Body of pancreas (tissue), 4 donors: Measurements from ENCODE around the gene IL2RA. TPM values are rescaled to one million over a fixed set of nuclear protein-coding genes. Genes with fewer than 3 reads are reported as not detected.

Experiments
- ATAC-seq: fragments of 150-250 bp; one replicate; pipeline ENCODE4 v1.9.1; 2016
- DNase-seq, 4 donors: peaks; one replicate each; pipeline ENCODE4 v3.0.0-alpha.2; 2019
- H3K27ac ChIP-seq, 4 donors: fragments of 200-600 bp; sonication (generic); 1 replicate in 3 of 4; 2 replicates in 1 of 4; pipeline versions ENCODE4 v1.5.1 to v1.6.1; 2016 to 2019; ENCODE audit warnings: mild to moderate bottlenecking in 1 of 4, mixed read lengths in 1 of 4, moderate library complexity in 1 of 4
- H3K27me3 ChIP-seq, 2 donors: fragments of 200-600 bp; sonication (generic); one replicate each; pipeline ENCODE4 v1.6.0; 2016; ENCODE audit warnings: mild to moderate bottlenecking in 1 of 2
- H3K36me3 ChIP-seq, 2 donors: fragments of 200-600 bp; sonication (generic); replicated peaks in 1 of 2; 2 replicates each; pipeline ENCODE4 v1.5.1; 2016; ENCODE audit warnings: low read depth in 2 of 2; ENCODE audit not compliant: insufficient read depth in 1 of 2
- H3K4me1 ChIP-seq: fragments of 200-600 bp; sonication (generic); one replicate; pipeline ENCODE4 v1.6.0; 2016
- H3K4me3 ChIP-seq, 2 donors: fragments of 200-600 bp; sonication (generic); 1 replicate in 1 of 2; 2 replicates in 1 of 2; pipeline ENCODE4 v1.5.1; 2016 to 2019
- H3K9me3 ChIP-seq, 3 donors: fragments of 200-600 bp; sonication (generic); 1 replicate in 2 of 3; 2 replicates in 1 of 3; pipeline ENCODE4 v1.5.1; 2016
- POLR2A ChIP-seq, 3 donors: fragments of 450-650 bp; IDR thresholded peaks; one replicate each; pipeline ENCODE4 v1.6.1; 2016; ENCODE audit warnings: antibody characterized with exemption in 3 of 3, mild to moderate bottlenecking in 2 of 3
- WGBS, 2 donors: methylation state at CpG; one replicate each; pipeline ENCODE4 v1.1.5; 2017; 5-methylcytosine and 5-hydroxymethylcytosine counted together
- intact Hi-C: fragments of 100-400 bp; cut with DNase I; formaldehyde crosslinking; loops from one replicate; pipeline ENCODE4 v1.15.1; 2023
- total RNA-seq, 2 donors: library from RNA; depleted of rRNA; stranded (reverse); fragments of >200 nt; gene quantifications; one replicate each; pipeline ENCODE4 v1.1.0, GENCODE V29; 2016
- TF ChIP-seq, protein P1 (sequence below), 7 experiments: fragments of 450-650 bp in 4 of 7; fragments of 200-600 bp in 3 of 7; sonication (generic) in 3 of 7; IDR thresholded peaks; one replicate each; pipeline ENCODE4 v1.5.1; 2016 to 2019; ENCODE audit warnings: antibody characterized with exemption in 7 of 7

Gene IL2RA
- total RNA-seq, 2 donors from 2014 or later = 0.52 to 0.99 TPM

DNA sequence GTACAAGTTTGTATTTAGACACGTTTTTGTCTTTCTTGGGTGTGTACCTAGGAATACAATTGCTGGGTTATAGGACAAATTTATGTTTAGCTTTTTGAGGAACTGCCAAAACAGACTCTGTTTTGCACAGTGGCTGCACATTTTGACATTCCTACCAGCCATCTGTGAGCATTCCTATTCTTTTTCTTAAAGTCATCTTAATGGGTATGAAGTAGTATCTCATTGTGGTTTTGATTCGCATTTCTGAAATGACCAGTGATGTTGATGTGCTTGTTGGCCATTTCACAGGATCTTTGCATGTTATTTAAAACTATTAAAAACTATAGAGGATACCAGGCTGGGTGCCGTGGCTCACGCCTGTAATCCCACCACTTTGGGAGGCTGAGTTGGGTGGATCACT, 52.2 kb downstream of the IL2RA start:
- 73 to 75% methylated on average over 4 of the region's 4 CpGs for WGBS, 2 donors
- H3K4me1 ChIP-seq = no peaks in the 10 kb centered on the region
- no peaks in the 10 kb centered on the region for H3K27me3 ChIP-seq
- H3K27ac ChIP-seq = peak overlapping the region in 1 of 4 donors; percentile 71
- no peak for TF ChIP-seq POLR2A (IDR thresholded peaks at IDR 0.05)
- TF ChIP-seq, protein P1, sequence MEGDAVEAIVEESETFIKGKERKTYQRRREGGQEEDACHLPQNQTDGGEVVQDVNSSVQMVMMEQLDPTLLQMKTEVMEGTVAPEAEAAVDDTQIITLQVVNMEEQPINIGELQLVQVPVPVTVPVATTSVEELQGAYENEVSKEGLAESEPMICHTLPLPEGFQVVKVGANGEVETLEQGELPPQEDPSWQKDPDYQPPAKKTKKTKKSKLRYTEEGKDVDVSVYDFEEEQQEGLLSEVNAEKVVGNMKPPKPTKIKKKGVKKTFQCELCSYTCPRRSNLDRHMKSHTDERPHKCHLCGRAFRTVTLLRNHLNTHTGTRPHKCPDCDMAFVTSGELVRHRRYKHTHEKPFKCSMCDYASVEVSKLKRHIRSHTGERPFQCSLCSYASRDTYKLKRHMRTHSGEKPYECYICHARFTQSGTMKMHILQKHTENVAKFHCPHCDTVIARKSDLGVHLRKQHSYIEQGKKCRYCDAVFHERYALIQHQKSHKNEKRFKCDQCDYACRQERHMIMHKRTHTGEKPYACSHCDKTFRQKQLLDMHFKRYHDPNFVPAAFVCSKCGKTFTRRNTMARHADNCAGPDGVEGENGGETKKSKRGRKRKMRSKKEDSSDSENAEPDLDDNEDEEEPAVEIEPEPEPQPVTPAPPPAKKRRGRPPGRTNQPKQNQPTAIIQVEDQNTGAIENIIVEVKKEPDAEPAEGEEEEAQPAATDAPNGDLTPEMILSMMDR (IDR thresholded peaks at IDR 0.05) = no peak
- DNase-seq (no peak), ATAC-seq (no peak)
- intact Hi-C loops = no loop called here
- no peak overlapping the region for H3K4me3 ChIP-seq
- peaks cover 0 to 8% (median 0%) of the 10 kb centered on the region in 3 donors for H3K9me3 ChIP-seq
- H3K36me3 ChIP-seq = no peaks in the 10 kb centered on the region

DNA sequence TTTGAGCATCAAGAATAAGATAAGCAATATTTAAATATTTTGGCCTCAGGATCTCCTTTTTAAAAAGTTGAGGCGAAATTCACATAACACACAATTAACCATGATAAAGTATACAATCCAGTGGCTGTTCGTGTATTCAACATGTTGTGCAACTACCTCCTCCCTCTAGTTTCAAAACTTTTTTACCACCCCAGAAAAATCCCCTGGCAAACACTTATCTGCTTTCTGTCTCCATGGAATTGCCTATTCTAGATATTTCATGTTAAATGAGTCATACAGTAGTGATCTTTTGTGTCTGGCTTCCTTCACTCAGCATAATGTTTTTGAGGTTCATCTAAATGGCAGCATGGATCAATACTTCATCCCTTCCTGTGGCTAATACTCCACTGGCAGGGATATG, 53.0 kb downstream of the IL2RA start:
- no peaks in the 10 kb centered on the region for H3K36me3 ChIP-seq
- no peak overlapping the region for H3K4me3 ChIP-seq
- TF ChIP-seq, protein P1 (IDR thresholded peaks at IDR 0.05) = no peak
- no peak for TF ChIP-seq POLR2A (IDR thresholded peaks at IDR 0.05)
- peaks cover 0 to 8% (median 0%) of the 10 kb centered on the region in 3 donors for H3K9me3 ChIP-seq
- WGBS, 2 donors = 42 to 43% methylated on average over 2 of the region's 2 CpGs
- H3K27me3 ChIP-seq = no peaks in the 10 kb centered on the region
- peak overlapping the region in 3 of 4 donors; percentile 45 to 71 (median 45) for H3K27ac ChIP-seq
- ATAC-seq (peak; percentile 85), DNase-seq (no peak)
- no peaks in the 10 kb centered on the region for H3K4me1 ChIP-seq
- intact Hi-C loops = no loop called here

DNA sequence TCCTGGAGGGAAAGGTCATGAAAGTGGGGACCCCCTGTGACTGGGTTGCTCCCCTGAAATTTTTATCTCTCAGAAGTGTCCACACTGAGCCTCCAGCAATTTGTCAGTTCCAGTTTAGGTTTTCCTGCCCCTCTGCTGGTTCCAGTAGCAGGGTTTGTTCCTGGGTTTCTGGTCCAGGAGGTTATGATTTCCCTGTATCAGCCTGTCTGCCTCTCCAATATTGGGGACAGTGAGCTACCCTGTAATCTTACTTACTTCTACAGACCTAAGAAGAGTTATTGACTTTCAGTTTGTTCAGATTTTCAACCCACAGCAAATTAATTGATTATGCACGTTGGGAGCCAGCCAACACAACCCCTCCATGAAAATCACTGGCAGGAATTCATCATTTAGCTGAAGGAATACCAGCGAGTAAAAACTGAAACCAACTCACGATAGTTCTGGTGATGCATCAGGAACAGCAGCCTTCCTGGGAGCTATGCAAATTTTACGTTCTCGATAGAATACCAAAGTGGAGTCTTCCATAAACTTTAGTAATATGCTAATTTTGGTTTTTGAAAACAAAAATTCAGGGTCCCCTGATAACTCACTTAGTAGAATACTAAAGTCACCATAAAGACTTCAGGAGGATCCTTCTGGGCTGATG, 53.5 kb downstream of the IL2RA start:
- Histone ChIP-seq H3K27me3 (no peaks in the 10 kb centered on the region), H3K27ac (peak overlapping the region in 3 of 4 donors; percentile 45 to 71 (median 45)), H3K4me3 (no peak overlapping the region), H3K36me3 (no peaks in the 10 kb centered on the region), H3K4me1 (no peaks in the 10 kb centered on the region), H3K9me3 (peaks cover 0 to 8% (median 0%) of the 10 kb centered on the region in 3 donors)
- ATAC-seq (no peak), DNase-seq (no peak)
- TF ChIP-seq, protein P1 (IDR thresholded peaks at IDR 0.05) = no peak
- TF ChIP-seq POLR2A (IDR thresholded peaks at IDR 0.05) = no peak
- 50 to 55% methylated on average over 5 of the region's 5 CpGs for WGBS, 2 donors
- intact Hi-C loops = no loop called here

DNA sequence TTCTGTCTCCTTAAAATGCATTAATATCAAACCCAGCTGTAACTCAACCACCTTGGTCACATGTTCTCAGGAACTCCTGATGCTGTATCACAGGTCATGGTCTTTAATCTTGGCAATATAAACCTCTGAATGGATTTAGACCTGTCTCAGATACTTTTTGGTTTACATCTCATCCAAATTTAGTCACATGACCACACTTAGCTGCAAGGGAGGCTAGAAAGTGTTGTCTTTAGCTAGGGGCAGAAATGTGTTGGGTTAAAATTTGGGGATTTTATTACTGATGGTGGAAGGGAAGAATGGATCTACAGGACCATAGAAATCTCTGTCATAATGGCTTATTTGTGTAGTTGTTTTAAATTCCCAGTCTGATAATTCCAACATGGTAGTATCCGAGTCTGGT, 55.2 kb downstream of the IL2RA start:
- intact Hi-C loops = no loop called here
- no peak overlapping the region for H3K27ac ChIP-seq
- no peaks in the 10 kb centered on the region for H3K27me3 ChIP-seq
- 92 to 95% methylated on average over 1 of the region's 1 CpG for WGBS, 2 donors
- H3K36me3 ChIP-seq = no peaks in the 10 kb centered on the region
- no peaks in the 10 kb centered on the region for H3K4me1 ChIP-seq
- no peak for DNase-seq
- peaks cover 0 to 8% (median 0%) of the 10 kb centered on the region in 3 donors for H3K9me3 ChIP-seq
- ATAC-seq = no peak
- TF ChIP-seq, protein P1 (IDR thresholded peaks at IDR 0.05) = no peak
- no peak for TF ChIP-seq POLR2A (IDR thresholded peaks at IDR 0.05)
- H3K4me3 ChIP-seq = no peak overlapping the region

DNA sequence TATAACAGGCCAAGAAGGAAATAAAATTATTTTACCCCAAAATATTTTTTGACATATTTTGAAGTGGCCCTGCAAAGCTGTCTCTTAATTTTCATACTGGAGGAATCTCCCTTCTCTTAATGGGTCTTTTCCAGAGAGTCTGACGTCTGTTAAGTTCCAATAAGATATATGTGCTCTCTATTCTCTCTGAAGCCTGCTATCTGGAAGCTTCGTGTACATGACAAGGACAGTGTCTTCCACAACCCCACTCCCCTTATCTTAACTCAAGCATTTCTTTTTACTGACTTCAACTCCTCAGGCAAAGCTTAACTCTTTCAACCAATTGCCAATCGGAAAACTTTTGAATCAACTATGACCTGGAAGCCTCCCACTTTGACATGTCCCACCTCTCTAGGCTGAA, 55.6 kb downstream of the IL2RA start:
- Histone ChIP-seq H3K27ac (no peak overlapping the region), H3K27me3 (no peaks in the 10 kb centered on the region), H3K4me3 (no peak overlapping the region), H3K36me3 (no peaks in the 10 kb centered on the region), H3K9me3 (peaks cover 0 to 8% (median 0%) of the 10 kb centered on the region in 3 donors), H3K4me1 (no peaks in the 10 kb centered on the region)
- DNase-seq = no peak
- intact Hi-C loops = no loop called here
- ATAC-seq = no peak
- WGBS, 2 donors = 69 to 73% methylated on average over 3 of the region's 3 CpGs
- TF ChIP-seq, protein P1 (IDR thresholded peaks at IDR 0.05) = no peak
- no peak for TF ChIP-seq POLR2A (IDR thresholded peaks at IDR 0.05)
